ENCODE results near the gene CASZ1.

The CASZ1 gene

GRCh38 chr1:10685808-10686403 lies 110.5 kb downstream of the CASZ1 start:
- Histone ChIP-seq H3K36me3 (peaks cover 4% of the 10 kb centered on the region), H3K9me3 (no peaks in the 10 kb centered on the region), H3K4me3 (ENCODE audit: low read depth in 1 of 2, low read length in 1 of 2) (no peak overlapping the region), H3K27ac (no peak overlapping the region), H3K27me3 (no peaks in the 10 kb centered on the region), H3K4me1 (ENCODE audit: control insufficient read depth in 1 of 2, insufficient read depth in 1 of 2, low read depth in 1 of 2, low read length in 1 of 2) (peaks cover 27 to 30% of the 10 kb centered on the region in 2 experiments)
- TF ChIP-seq CTCF (IDR thresholded peaks at IDR 0.05): no peak

DNA sequence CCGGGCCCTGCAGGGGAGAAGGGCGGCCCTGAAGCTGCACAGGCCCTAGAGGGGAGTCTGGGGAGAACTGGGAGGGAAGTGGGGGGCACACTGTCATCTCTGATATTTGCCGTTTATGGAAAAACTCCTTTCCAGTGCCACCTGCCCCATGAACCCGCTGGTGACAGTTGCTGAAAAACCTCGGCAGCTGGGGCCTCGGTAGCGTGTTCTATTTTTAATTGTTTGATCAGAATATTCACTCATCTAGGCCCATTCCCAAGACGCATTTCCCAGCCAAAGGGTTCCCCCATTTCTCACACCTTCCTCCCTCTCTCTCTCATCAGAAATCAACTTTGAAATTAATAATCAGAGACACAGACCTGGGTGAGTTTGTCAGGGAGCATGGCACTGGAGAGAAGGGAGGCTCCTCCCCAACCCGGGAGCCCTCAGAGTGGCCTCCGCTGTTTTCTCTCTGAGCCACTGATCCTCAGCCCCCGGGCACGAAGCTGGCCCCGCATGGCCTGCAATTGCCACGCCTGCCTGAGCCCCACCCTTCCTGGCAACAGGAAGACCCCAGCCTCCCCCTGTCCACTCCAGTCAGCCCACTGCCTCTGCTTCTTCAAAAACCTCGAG lies 111.1 kb downstream of the CASZ1 start:
- H3K9me3 ChIP-seq: no peaks in the 10 kb centered on the region
- no peak overlapping the region for H3K27ac ChIP-seq
- peaks cover 4% of the 10 kb centered on the region for H3K36me3 ChIP-seq
- no peak for TF ChIP-seq CTCF (IDR thresholded peaks at IDR 0.05)
- no peak overlapping the region for H3K4me3 ChIP-seq (ENCODE audit: low read depth in 1 of 2, low read length in 1 of 2)
- no peaks in the 10 kb centered on the region for H3K27me3 ChIP-seq
- H3K4me1 ChIP-seq (ENCODE audit: control insufficient read depth in 1 of 2, insufficient read depth in 1 of 2, low read depth in 1 of 2, low read length in 1 of 2): peaks cover 27 to 29% of the 10 kb centered on the region in 2 experiments

DNA sequence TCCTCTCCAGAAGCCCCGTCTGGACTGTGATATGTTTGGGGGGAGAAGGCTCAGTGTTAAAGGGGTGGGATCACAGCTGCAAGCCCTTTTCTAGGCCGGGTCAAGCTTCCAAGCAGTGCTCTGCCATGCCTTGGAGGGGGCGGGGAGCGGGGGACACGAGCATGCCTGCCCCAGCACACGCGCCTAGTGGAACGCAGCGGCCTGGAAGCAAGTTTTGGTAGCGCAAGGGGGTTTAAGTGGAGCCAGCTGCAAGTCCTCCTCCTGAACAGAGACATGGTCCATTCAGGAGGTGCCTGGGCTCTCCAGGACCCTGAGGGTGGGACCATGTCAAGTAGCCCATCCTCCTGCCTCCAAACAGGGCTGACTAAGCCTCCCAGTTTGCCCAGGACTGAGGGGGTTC lies 112.2 kb downstream of the CASZ1 start:
- Histone ChIP-seq H3K4me3 (ENCODE audit: low read depth in 1 of 2, low read length in 1 of 2) (no peak overlapping the region), H3K9me3 (no peaks in the 10 kb centered on the region)
- TF ChIP-seq CTCF (IDR thresholded peaks at IDR 0.05): no peak

DNA sequence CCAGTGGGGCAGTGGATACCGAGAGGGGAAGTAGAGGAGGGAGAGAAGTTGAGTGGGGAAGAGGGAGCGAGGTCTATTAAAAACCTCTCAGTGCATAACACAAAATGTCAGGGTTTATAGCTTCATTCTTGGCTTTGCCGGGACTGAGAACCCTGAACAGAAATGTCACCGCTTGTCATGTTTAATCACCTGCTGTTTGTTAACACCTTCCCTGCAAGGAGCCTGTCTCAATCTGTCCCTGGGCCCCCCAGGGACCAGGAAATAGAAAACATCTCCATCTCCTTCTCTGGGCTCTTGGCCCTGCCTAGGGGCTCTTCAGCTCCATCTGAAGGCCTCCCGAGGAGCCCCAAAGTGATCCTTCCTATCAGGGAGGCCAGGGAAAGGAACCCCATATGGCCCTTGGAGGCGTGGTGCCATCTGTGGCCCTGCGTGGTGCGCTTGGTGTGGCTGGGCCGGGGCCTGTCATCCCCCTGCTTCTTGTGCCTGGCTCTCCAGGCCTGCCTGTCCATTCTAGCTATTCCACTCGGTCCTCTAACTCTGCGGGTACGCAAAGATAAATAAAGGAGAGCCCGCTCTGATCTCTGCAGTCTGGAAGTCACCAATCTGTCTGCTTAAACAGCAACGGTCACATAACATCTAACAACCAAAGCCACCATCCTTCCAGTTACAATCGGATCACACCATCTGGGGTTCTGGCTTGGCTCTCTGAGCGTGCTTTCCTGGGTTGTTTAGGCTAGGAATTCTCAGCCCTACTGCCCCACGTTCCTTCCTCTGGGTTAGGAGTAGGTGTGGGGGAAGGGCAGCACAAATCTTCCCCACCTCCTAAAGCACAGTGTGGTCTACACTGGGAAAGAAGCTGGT lies 113.8 kb downstream of the CASZ1 start:
- no peaks in the 10 kb centered on the region for H3K27me3 ChIP-seq
- H3K4me1 ChIP-seq (ENCODE audit: control insufficient read depth in 1 of 2, insufficient read depth in 1 of 2, low read depth in 1 of 2, low read length in 1 of 2): peaks cover under 1 to 2% of the 10 kb centered on the region in 2 experiments
- no peaks in the 10 kb centered on the region for H3K9me3 ChIP-seq
- peaks cover 4% of the 10 kb centered on the region for H3K36me3 ChIP-seq
- no peak for TF ChIP-seq CTCF (IDR thresholded peaks at IDR 0.05)
- H3K4me3 ChIP-seq (ENCODE audit: low read depth in 1 of 2, low read length in 1 of 2): no peak overlapping the region
- no peak overlapping the region for H3K27ac ChIP-seq

More for the DNA sequence above, 112.2 kb downstream of the CASZ1 start:
- H3K27ac ChIP-seq: no peak overlapping the region
- H3K27me3 ChIP-seq: no peaks in the 10 kb centered on the region
- H3K36me3 ChIP-seq: peaks cover 4% of the 10 kb centered on the region
- peaks cover 16 to 18% of the 10 kb centered on the region in 2 experiments for H3K4me1 ChIP-seq (ENCODE audit: control insufficient read depth in 1 of 2, insufficient read depth in 1 of 2, low read depth in 1 of 2, low read length in 1 of 2)

GRCh38 chr1:10682108-10682445 lies 114.4 kb downstream of the CASZ1 start:
- no peak for TF ChIP-seq CTCF (IDR thresholded peaks at IDR 0.05)
- Histone ChIP-seq H3K27me3 (no peaks in the 10 kb centered on the region), H3K27ac (no peak overlapping the region), H3K4me1 (ENCODE audit: control insufficient read depth in 1 of 2, insufficient read depth in 1 of 2, low read depth in 1 of 2, low read length in 1 of 2) (no peaks in the 10 kb centered on the region), H3K9me3 (no peaks in the 10 kb centered on the region), H3K36me3 (peaks cover 4% of the 10 kb centered on the region), H3K4me3 (ENCODE audit: low read depth in 1 of 2, low read length in 1 of 2) (no peak overlapping the region)
